Measurements from ENCODE around the gene FAHD2A.
"Not testable (repeated sequence)": the region's sequence is repeated elsewhere in the genome, so short reads cannot be mapped to it uniquely, and the experiment has no call there.

The FAHD2A gene

GRCh38 chr2:95376311-95377215 is 25.9 kb upstream of the FAHD2A start:
- DNase-seq (ENCODE audit: low spot score): no peak

- no peak for DNase-seq (ENCODE audit: low spot score)
Measured at GRCh38 chr2:95377216-95378123, 25.0 kb upstream of the FAHD2A start.

GRCh38 chr2:95378281-95378680 is 24.2 kb upstream of the FAHD2A start:
- DNase-seq (ENCODE audit: low spot score): not testable (repeated sequence)

GRCh38 chr2:95379371-95379831 is 23.1 kb upstream of the FAHD2A start:
- no peak for DNase-seq (ENCODE audit: low spot score)

GRCh38 chr2:95380280-95380679 is 22.2 kb upstream of the FAHD2A start:
- DNase-seq (ENCODE audit: low spot score): no peak

GRCh38 chr2:95380731-95381130 is 21.8 kb upstream of the FAHD2A start:
- no peak for DNase-seq (ENCODE audit: low spot score)

- no peak for DNase-seq (ENCODE audit: low spot score)
Measured at GRCh38 chr2:95381212-95382191, 21.0 kb upstream of the FAHD2A start.

GRCh38 chr2:95382192-95382591 is 20.3 kb upstream of the FAHD2A start:
- DNase-seq (ENCODE audit: low spot score): no peak

- DNase-seq (ENCODE audit: low spot score): no peak
Measured at GRCh38 chr2:95382686-95383634, 19.5 kb upstream of the FAHD2A start.

GRCh38 chr2:95383635-95384027 is 18.9 kb upstream of the FAHD2A start:
- no peak for DNase-seq (ENCODE audit: low spot score)

GRCh38 chr2:95384854-95385569 is 17.5 kb upstream of the FAHD2A start:
- no peak for DNase-seq (ENCODE audit: low spot score)

- DNase-seq (ENCODE audit: low spot score): no peak
Measured at GRCh38 chr2:95385570-95385984, 16.9 kb upstream of the FAHD2A start.

- DNase-seq (ENCODE audit: low spot score): no peak
Measured at GRCh38 chr2:95386031-95386430, 16.5 kb upstream of the FAHD2A start.

- DNase-seq (ENCODE audit: low spot score): no peak
Measured at GRCh38 chr2:95387358-95387757, 15.2 kb upstream of the FAHD2A start.

GRCh38 chr2:95388091-95388692 is 14.3 kb upstream of the FAHD2A start:
- no peak for DNase-seq (ENCODE audit: low spot score)

GRCh38 chr2:95388856-95389244 is 13.7 kb upstream of the FAHD2A start:
- no peak for DNase-seq (ENCODE audit: low spot score)

GRCh38 chr2:95389245-95390119 is 13.0 kb upstream of the FAHD2A start:
- DNase-seq (ENCODE audit: low spot score): peak; percentile 59

GRCh38 chr2:95390272-95390880 is 12.1 kb upstream of the FAHD2A start:
- DNase-seq (ENCODE audit: low spot score): no peak
